Lung microvascular endothelial cell (primary cell): ENCODE data around the gene FGF22. TPM values are rescaled to one million over a fixed set of nuclear protein-coding genes. Genes with fewer than 3 reads are reported as not detected.
A peak's percentile ranks its signal among the peaks of the same experiment; 100 is the strongest.
"Not testable (repeated sequence)": the region's sequence is repeated elsewhere in the genome, so short reads cannot be mapped to it uniquely, and the experiment has no call there.

Experiments
- DNase-seq, 2 donors: peaks; one replicate each; pipeline versions ENCODE4 v3.0.0 to v3.0.0-alpha.2; 2010; ENCODE audit warnings: low read depth in 2 of 2
- total RNA-seq: library from RNA; depleted of rRNA; stranded (reverse); fragments of >200 nt; gene quantifications from 2 replicates; pipeline ENCODE4 v1.2.1, GENCODE V29; 2014

Gene FGF22
- total RNA-seq, 1 donor from 2014 or later, result not detected

DNA sequence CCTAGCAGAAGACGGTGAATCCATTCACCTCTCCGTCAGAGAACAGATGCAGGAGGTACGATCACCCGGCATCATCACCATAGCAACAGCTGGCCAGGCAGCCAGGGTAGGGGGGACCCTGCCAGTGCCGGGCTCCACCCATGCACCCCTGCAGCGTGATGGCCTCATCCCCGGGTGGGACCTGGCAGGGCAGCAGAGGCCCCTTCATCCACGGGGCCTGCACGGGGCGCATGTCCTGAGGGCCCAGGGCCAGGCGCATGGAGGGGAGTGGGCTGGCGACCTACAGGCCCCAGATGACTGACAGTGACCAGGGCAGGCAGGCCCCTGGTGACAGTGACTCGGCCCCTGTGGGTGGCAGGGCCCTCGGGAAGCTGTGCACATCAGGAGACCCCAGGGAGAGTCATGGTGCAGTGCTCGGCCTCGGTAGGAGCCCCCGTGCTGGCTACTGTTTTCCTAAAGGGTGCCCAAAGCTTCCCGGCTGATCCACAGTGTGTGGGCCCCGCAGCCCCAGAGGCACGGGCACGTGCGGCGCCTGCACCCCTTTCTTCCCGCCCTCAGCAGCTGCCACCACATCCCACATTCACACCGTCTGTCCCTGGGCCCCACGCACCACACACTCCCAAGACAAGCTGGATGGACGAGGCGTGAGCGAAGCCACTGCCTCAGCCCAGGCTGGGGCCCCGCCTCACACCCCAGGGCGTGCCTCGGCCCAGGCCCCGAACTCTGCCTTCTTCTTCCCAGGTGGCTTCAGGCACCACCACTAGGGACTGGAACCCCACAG lies 18.6 kb downstream of the FGF22 start:
- DNase-seq, result no peak

DNA sequence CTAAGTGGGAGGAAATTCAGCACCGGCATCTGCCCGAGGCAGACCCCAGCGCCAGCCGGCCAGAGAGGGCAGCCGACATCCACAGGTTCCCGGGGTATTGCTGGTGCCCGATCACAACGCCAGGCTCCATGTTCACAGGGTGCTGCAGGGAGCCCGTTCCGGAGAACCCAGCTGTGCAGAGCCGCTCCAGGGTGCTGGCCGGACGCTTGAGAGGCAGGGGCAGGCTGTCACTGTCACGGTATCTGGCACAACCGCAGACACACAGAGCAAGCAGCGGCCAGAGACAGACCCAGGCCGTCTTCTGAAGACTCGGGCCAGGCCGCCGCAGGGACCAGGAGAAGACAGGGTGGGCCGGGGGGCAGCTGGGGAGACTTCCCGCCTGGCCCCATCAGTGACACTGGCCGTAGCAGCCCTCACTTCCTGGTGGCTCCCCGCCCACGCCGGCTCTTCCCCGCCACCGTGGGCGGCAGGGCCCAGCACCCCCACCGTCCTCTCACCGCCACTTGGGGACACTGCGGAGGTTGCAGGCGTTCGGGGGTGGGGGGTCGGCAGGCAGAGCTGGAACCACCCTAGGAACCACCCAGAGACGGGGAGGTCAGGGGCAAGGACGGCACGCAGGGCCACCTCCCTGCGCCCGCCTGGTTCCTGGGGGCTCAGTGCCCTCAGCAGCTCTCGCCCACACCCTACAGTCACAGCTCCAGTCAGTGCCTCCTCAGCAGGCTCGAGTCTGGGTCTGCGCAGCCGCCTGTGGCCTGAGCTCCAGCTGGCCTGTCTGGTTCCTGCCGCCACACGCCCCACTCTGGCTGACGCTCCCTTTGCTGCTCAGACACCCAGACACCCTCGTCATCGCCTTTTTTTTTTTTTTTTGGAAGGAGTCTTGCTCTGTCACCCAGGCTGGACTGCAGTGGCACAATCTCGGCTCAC lies 19.5 kb downstream of the FGF22 start:
- DNase-seq, result peak in 1 of 2 donors; percentile 44

DNA sequence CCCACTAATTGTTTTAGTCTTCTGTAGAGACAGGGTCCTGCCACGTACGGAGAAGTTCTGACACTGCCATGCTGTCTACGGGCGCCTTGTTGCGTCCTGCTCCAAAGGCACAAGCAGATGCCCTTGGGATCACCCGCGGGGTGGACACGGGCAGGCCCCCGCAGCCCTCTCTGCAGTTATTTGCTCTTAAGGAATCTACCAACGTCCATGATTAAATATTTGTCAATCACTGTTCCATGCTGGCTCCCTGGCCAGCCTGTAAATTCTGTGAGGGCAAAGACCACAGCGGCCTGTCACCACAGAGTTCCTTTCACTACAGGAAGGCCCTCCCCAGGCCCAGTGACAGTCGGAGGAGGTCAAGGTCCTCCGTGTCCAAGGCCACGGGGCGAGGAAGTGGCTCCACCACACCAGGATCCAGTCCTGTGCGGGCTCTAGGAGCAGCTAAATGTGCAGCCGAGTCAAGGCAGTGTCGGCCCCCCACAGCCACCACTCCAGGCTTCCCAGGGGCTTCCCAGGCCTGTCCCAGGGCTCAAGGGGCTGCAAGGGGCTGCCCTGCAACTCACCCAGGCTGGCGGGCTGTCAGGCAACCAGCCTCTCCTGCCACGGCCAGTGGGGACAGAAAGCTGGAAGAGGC lies 21.2 kb downstream of the FGF22 start:
- DNase-seq, result no peak

DNA sequence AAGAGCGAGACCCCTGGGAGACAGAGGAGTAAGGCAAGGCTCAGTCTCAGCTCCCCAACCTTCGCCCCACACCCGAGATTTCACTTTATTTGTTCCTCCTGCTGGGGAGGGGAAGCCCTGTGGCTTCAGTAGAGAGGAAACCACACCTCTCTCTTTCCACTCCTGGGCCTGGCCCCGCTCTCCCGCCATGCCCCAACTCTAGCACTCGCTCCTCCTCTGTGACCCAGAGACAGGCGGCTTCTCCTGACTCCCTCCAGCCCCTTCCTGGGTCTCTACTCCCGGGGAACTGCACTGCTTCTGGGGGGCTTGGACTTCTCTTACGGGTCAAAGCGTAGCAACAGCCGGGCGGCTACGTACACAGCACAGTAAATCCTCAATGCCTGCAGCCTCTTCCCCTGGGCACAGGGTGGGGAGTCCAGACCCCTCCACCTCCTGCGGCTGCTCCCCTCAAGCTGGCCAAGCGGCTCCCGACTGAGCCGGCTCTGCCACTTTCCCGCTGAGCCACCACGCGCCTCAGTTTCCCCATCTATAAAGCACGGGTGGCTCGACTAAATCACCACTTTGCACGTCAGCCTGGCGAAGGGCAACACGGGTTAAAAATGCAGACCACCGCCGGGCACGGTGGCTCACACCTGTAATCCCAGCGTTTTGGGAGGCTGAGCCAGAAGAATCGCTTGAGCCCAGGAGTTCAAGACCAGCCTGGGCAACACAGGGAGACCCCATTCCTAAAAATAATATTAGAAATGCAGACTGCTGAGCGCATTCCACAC lies 21.9 kb downstream of the FGF22 start:
- DNase-seq, result peak in 1 of 2 donors; percentile 26

DNA sequence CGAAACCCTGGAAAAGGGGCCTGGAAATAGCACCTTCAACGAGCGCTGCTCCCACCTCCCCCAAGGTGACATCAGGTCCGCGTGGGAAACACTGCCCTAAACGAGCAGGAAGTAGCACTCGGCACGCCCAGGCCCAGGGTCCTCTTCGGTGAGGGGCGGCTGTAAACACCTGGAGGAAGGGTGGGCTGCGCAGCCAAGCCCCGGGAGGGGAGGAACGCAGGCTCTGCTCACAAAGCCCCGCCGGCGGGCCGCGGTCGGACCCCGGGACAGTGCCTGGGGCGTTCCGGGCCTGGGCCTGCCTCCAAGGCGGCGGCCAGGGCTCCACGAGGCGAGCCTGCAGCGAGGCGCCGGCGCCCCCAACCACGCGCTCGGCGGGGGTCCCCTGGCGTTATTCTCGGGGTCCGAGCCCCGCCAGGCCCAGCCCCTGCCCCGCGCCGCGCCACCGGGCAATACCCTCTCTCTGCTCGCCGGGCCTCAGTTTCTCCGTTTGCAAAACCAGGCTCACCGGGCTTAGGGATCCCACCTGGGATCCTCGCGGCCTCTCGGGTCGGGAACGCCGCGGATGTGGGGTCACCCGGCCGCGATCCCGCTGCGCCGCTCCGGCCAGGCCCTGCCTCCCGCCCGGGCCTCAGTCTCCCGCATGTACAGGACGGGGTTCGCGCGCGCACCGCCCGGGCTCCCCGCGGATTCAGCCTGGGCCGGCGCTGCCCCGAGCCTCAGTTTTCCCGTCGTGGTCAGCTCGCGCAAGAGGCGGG lies 22.7 kb downstream of the FGF22 start:
- peak; percentile 44 to 66 for DNase-seq

DNA sequence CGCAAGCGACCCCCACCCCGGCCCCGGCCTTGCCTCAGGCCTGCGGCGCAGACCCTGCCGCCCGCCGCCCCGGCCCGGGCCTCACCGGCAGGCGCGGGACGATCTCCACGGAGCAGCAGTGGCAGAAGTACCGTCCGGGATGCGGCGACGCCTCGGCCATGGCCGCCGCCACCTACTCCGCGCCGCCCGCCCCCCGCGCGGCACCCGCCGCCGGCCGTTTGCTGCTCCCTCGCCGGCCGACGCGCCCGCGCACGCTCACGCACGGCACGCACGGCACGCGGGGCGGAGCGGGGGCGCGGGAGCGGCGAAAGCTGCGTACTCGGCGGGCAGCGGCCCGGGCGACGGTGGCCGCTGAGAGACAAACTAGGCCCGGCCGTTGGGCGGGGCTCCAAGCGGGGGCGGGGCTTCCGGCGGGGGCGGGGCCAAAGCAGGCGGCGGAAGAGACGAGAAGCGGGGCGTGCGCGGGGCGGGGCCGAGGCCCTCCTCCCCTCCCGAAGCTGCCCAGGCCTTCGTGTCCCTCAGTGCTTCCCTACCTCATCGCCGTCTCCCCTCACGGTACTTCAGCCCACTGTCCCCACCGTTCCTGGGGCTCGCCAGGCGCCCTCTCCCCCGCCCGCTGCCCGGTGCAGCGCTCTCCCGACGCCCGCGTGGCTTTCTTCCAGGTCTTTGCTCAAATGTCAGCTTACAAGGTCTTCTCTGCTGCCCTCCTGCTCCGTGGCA lies 23.4 kb downstream of the FGF22 start, which contains the start of gene RNF126:
Gene RNF126 (minus strand): TSS at position 253 of the 720 bp plus-strand sequence. CDS start 93 bp downstream, at position 160.
- peak; percentile 93 to 95 for DNase-seq

DNA sequence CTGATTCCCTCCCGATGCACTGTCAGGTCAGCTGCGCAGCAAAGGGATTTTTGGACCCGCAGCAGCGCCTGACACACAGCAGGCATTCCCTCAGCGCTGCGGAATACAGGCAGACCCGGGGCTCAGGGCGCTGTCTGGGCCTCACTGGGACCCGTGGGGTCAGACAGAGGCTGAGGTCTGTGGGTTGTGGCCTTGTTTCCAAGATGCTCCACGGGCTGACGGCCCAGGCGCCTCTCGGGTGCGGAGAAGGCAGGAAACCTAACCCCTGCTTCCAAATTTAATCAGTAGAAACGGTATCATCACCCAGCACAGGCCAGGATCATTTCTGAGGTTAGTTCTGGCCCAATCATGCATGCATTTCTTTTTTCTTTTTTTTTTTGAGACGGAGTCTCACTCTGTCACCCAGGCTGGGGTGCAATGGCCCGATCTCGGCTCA lies 24.0 kb downstream of the FGF22 start:
- DNase-seq, result no peak

DNA sequence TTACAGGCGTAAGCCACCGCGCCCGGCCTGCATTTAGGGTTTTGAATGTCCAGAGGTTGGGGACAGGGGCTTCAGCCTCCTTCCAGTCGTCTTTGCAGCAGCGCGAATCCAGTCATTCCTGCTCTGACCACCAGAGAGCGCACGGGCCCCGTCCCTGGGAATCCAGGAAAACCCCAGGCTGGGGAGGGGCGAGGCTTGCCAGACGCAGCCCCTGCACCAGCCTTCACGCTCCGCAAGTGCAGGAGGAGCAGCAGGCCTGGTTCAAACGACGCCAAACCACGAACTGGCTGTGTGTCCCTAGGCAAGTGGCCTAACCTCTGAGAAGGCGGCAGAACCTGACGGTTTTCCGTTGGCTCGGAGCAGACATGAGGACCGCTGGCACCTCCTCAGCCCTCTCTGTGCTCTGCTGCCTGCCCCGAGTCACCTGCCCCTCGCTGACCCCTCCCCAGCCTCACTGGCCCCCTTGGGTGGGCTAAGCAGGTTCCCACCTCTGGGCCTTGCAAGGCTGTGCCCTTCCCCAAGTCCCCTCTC lies 25.3 kb downstream of the FGF22 start:
- DNase-seq, result peak; percentile 73 to 84

DNA sequence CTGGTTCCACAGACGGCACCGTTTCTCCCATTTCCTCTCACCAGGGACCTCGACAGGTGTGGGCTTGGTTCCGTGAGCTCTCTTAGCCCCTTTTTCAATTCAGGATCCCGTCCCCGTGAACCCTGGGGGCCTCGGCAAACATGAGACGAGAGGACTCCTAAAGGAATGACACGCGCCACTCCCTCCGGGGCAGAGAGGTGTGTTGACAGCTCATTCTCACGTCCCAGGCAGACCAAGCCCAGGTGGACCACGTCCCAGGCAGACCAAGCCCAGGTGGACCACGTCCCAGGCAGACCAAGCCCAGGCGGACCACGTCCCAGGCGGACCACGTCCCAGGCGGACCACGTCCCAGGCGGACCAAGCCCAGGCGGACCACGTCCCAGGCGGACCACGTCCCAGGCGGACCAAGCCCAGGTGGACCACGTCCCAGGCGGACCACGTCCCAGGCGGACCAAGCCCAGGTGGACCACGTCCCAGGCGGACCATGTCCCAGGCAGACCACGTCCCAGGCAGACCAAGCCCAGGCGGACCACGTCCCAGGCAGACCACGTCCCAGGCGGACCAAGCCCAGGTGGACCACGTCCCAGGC lies 27.4 kb downstream of the FGF22 start:
- not testable (repeated sequence) for DNase-seq

DNA sequence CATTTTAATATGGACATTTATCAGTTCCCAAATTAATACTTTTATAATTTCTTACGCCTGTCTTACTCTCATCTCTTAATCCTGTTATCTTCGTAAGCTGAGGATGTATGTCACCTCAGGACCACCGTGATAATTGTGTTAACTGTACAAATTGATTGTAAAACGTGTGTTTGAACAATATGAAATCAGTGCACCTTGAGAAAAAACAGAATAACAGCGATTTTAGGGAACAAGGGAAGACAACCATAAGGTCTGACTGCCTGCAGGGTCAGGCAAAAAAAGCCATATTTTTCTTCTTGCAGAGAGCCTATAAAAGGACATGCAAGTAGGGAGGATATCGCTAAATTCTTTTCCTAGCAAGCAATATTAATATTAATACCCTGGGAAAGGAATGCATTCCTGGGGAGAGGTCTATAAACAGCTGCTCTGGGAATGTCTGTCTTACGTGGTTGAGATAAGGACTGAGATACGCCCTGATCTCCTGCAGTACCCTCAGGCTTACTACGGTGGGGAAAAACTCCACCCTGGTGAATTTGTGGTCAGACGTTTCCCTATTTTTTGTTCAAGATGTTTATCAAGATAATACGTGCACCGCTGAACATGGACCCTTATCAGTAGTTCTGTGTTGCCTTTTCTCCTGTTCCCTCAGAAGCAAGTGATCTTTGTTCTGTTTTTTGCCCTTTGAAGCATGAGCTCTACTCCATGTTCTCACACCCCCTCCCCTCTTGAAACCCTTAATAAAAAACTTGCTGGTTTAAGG lies 29.2 kb downstream of the FGF22 start:
- not testable (repeated sequence) for DNase-seq

DNA sequence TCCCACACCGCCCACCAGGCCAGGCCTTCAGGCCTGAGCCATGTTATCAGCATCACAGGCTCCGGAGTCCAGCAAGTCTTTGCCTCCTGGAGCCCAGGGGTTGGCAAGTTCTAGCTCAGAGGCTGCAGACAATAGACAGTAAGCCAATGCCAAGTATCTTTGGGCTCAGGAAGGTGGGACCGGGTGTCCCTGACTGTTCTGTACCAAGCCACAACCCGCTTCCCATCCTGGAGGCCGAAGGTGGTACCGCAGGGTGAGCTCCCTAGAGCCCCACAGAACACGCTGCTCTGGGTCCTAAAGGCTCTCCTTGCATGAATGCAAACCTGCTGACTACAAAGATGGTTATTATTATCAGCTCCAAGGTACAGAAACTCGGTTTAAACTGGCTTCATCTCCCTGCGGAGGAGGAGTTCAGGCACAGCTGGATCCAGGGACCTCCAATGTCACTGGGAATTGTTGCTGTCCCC lies 31.0 kb downstream of the FGF22 start:
- DNase-seq, result no peak

DNA sequence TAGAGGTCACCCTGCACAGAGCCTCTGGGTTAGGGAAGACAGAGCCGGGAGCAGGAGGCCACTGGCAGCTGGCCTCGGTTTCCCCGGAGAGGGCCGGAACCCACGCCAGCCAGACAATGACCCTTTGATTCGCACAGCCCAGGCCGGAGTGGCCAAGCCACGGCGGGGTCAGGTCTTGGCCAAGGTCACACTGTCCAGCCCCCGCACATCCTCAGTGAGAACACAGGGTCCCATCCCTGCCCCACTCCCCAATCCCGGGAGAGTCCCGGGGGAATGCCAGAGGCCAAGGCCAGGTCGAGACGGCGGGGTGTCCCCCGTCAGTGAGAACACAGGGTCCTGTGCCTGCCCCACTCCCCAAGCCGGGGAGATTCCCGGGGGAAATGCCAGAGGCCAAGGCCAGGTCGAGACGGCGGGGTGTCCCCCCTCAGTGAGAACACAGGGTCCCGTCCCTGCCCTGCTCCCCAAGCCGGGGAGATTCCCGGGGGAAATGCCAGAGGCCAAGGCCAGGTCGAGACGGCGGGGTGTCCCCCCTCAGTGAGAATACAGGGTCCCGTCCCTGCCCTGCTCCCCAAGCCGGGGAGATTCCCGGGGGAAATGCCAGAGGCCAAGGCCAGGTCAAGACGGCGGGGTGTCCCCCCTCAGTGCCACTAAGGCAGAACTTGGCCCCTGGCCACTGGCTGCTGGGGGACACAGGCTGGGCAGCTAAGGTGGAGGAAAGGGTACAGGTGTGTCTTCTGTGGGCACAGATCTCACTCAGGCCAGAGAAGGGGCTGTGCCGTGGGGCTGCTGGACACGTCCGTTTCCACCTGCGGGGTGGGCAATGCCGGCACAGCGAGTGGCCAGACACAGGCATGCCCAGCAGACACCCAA lies 34.8 kb downstream of the FGF22 start:
- DNase-seq, result no peak

DNA sequence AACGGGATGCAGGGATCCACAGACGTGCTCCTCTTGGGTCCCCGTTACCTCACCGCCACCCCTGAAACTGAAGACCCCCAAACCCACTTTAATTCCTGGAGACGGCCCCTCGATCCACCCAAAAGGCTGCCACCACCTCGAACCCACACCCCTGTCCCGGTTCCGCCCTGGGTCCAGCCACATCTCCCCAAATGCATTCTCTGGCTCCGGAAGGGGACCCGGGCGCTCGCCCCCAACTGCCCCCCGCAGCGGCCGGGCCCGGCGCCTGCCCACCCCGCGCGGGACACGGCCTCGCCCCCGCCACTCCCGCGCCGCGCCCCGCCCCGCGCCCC lies 36.3 kb downstream of the FGF22 start:
- no peak for DNase-seq

DNA sequence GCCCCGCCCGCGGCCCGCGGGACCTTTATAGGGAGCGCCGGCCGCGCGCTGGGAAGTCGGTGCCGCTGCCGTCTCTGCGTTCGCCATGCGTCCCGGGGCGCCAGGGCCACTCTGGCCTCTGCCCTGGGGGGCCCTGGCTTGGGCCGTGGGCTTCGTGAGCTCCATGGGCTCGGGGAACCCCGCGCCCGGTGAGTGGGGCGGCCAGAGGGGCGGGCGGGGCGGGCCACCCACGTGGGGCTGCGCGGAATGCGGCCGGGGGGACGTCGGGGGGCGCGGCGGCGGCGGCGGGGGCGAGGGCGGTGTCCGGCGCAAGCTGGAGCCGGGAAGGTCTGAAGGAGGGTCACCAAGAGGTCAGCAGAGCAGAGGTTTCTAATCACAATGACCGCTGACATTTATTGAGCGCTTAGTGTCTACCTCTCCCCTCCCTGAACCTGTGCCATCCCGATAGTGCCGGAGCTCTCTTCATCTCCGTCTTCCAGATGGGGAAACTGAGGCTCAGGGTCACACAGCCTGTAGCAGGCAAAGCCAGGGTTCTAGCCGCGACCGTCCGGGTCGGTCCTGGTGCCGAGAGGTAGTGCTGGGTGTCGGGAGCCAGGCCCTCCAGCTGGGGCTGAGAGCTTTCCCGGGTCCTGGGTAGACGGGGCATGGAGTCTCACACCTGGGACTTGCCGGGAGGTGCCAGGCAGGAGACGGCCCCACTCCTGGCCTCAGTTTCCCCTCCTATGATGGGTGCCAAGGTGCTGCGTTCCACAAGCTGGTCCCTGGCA lies 36.8 kb downstream of the FGF22 start, which contains the start of gene FSTL3:
Gene FSTL3 (plus strand): TSS at position 54 of the 767 bp plus-strand sequence. CDS start 32 bp downstream, at position 86.
- DNase-seq, result no peak

DNA sequence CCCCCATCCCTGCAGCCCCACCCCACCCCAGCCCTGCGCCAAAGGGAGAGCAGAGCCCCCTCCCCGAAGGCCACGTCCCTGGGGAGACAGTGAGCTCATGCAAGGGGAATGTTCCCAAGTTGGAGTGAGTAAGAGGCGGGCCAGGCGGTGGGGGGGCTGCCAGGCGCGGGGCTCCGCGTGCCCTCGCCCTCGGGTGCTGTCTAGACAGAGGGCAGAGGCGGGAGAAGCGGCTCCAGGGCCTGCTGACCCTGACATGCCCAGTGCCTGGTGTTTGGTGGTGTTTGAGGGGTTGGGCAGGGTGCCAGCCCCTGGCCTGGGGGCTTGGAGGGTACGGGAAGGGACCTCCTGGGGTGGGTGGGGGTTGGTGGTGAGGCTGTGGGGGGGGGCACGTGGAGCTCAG lies 37.5 kb downstream of the FGF22 start:
- DNase-seq, result peak; percentile 31 to 69
